NCI-H774 (cell line): ENCODE results near the gene AGBL3.
"Not testable (repeated sequence)": the region's sequence is repeated elsewhere in the genome, so short reads cannot be mapped to it uniquely, and the experiment has no call there.

Experiments used
- DNase-seq: peaks from one replicate; lab custom pipeline; 2025; lab: John Stamatoyannopoulos, UW

Gene AGBL3

DNA sequence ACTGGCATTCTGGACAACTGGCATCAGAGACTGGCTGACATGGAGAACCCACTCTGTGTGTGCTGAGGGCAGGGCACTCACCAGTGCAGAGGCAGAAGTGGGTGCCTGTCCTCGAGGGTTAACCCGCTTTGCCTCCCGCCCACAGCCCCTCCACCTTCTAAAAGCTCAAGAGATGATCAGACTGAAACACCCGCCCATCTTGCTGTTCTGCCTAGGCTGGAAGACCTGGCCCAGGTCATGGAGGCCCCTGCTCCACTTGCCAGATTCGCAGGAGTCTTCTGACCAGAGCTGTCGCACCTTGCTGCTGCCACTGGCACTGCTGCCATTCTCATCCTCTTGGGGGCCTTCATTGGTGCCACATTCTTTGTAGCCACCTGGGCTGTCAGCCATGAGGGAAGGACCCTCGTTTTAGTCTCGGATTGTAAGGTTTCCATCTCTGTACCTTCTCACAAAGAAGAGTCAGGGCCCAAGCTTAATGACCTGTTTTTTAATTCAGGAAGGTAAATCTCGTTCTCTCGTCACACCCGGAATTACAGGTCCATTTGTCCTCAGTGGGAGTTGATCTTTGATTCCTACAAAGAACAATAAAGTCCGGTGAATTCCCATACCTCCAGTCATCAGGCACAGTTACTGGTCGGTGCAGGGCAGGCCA lies 182.3 kb downstream of the AGBL3 start:
- no peak for DNase-seq

- DNase-seq, result no peak
Observed at GRCh38 chr7:135169141-135169963, 183.0 kb downstream of the AGBL3 start.

DNA sequence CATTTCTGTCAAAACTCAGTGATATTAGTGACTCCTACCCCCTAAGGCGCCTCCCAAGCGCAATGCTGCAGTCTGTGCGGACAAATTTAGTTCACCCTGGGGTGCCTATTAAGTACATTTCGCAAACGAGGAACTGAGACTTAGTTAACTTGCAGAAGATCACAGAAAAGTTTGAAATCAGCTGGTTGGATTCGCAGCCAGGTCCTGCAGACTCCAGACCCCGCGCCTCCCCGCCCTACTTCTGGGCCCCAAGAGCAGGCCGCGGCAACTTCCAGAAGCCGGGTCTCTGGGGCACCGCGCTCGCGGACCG lies 183.6 kb downstream of the AGBL3 start:
- DNase-seq, result no peak

- peak; percentile 94 for DNase-seq
Observed at GRCh38 chr7:135170274-135170997, 184.1 kb downstream of the AGBL3 start, which contains the start of gene CYREN. TSS of gene CYREN (minus strand) at chr7:135170707. CDS start at chr7:135168922, 1,785 bp downstream.

DNA sequence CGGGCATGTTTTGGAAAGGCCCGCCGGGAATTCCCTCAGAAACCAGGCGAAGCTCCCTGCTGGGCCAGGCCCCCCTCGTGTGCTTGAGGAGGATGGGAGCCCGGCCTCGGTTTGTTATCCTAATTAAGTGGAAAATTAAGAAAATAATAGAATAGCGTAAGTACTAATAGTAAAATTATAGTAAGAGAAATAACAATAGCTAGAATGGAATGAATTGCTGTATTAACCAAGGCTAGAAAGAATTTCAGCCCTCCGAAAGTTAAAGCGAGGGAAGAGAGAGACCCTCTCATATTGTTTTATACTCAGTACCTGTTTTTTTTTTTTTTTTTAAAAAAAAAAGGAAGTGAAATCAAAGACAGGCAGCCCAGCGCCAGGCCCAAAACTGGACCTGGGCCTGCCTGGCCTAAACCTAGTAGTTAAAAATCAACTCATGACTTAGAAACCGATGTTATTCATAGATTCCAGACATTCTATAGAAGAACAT lies 184.7 kb downstream of the AGBL3 start:
- not testable (repeated sequence) for DNase-seq

DNA sequence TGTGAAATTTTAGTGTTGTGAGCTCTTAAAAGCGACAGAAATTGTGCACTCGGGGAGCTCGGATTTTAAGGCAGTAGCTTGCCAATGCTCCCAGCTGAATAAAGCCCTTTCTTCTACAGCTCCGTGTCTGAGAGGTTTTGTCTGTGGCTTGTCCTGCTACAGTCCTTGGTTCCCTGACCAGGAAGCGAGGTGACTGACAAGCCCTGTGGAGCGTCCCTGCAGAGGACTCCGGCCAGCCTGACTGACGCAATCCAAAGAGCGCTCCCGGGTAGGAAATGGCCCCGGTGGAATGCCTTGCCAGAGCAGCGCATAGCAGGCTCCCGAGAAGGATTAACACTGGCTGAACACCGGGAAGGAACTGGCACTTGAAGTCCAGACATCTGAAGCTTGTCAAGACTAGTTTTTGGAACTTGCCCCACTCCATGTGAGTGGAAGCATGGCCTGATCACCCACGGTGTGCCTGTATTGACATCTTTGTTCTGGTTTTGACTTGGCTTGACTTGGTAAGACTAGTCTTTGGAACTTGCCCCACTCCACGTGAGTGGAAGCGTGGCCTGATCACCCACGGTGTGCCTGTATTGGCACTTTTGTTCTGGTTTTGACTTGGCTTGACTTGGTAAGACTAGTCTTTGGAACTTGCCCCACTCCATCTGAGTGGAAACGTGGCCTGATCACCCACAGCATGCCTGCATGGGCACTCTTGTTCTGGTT lies 185.4 kb downstream of the AGBL3 start:
- DNase-seq, result not testable (repeated sequence)

GRCh38 chr7:135173916-135174315 lies 187.6 kb downstream of the AGBL3 start:
- DNase-seq, result not testable (repeated sequence)

DNA sequence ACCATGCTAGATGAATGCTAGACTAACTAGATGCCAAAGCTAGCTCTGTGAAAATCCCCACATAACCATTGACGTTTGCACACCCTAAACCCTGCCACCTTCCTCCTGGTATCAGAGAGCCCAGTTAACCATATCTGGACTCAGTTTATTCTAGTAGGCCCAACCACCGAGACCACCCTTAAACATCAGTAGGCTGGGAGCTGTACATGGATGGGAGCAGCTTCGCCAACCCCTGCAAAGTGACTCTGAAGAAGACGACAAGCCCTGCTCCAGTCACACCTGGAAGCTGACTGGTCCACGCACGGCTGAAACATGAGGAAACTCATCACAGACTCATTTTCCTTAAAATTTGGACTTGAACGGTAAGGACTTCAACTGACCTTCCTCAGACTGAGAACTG lies 188.6 kb downstream of the AGBL3 start:
- DNase-seq, result no peak

DNA sequence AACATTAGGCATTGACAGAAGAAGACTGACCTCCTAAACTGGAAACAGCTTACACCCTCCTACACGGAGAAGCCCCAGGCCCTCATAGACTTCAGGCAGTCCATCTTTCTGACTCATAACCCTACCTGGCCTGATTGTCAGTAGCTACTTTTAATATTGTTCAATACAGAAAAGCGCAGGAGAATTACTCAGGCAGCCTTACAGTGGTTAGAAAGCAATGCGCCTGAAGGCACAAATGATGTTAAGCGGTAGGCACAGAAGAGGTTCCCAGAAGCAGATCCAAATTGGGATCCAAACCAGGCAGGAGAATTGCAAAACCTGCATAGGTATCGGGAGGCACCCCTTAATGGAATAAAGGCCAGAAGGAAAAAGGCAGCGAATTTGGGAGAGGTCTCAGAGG lies 189.6 kb downstream of the AGBL3 start:
- DNase-seq, result no peak

DNA sequence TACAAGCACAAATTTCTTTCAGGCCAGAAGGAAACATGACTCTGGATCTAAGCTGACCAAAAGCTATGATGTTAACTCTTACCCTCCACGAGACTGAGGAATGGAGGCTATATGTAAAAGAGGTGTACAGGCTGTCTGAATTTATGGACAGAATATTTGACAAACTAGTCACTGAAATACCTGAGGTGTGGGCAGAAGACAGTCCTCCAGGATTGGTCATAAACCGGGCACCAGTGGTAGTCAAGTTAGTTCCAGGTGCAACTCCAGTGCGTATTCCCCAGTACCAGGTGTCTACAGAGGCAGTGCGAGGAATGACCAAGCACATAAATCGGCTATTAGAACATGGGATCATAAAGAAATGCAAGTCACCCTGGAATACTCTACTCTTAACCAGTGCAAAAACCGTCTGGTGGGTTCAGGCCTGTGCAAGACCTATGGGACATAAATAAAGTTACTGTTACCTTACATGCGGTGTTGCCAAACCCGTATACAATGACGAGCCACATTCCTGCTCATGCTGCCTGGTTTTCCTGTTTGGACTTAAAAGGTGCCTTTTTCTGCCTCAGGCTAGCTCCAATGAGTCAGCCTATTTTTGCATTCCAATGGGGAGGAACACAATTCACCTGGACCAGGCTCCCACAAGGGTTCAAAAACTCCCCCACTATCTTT lies 190.9 kb downstream of the AGBL3 start:
- no peak for DNase-seq

- no peak for DNase-seq
Observed at GRCh38 chr7:135178364-135178763, 192.1 kb downstream of the AGBL3 start.

DNA sequence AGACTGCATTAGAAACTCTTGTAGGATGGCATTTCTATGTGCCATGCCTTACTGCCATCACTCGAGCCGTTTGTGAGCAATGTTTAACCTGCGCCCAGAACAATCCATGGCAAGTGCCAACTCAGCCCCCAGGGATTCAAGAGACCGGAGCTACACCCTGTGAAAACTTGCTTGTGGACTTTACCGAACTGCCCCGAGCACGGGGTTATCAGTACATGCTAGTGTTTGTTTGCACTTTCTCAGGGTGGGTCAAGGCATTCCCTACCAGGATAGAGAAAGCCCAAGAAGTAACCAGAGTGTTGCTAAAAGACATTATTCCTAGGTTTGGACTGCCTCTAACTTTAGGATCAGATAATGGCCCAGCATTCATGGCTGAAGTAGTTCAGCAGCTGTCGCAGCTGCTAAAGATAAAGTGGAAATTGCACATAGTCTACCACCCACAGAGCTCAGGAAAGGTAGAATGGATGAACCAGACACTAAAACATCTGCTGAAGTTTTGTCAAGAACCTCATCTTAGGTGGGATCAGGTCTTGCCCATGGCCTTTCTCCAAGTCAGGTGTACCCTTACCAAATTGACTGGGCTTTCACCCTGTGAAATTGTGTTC lies 193.1 kb downstream of the AGBL3 start:
- DNase-seq, result no peak

DNA sequence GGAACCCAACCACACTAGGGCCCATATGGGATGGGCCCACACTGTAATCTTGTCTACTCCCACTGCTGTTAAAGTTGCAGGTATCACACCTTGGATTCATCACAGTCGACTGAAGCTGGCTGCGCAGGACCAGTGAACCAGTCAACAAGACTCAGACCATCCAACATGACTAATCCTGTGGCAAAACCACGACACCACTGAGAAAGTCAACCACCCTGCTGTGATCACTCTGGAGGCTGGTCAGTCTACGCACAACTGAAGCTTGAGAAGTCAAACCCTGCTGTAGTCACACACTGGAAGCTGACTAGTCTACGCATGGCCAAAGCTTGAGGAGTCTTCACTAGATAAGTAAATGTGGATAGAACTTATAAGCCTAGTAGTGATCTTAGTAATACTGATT lies 193.8 kb downstream of the AGBL3 start:
- no peak for DNase-seq

DNA sequence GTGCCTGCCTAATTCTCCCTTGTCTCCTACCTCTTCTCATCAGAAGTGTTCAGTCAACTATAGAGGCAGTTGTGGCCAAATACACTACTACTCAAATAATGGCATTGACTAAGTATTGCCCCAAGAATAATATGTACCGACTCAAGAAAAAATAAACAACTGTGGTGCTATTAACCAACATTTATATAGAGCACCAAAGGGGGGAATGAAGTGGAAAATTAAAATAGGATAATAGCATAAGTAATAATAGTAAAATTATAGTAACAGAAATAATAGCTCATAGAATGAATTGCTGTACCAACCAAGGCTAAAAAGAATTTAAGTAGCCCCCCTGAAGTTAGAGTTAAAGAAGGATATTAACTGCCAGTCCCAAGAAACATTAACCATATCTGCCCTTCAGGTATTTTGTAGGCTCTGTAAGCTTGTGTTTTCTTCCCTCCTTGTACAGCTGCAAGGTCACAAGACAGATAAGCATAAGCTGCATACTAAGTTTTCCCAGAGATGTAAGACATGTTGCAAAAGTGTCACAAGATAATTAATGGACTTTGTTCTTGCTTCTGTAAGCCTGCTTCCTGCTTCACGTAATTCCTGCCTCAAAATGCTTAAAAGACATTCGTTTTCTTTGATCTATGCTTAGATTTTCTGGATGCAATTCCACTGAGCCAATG lies 195.1 kb downstream of the AGBL3 start:
- DNase-seq, result no peak

GRCh38 chr7:135181929-135182678 lies 195.8 kb downstream of the AGBL3 start:
- no peak for DNase-seq

DNA sequence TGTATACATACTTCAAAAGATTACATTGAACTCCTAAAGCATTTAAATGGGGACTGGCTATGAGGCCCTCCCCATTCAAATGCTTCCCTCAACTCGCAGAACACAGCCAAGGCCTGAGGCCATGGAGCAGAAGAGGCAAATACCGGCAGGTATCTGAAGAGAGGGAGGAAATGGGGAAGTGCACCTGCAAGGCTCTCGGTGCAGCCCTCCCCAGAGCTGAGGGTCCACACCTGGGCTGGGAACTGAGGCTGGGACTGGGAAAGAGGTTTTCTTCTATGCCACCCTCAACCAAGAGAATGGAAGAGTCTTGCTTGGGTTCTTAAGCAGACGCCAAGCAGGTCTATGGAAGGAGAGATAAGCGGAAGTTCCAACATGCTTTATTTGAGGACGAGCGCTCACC lies 197.2 kb downstream of the AGBL3 start:
- DNase-seq, result no peak

- no peak for DNase-seq
Observed at GRCh38 chr7:135184254-135184841, 198.0 kb downstream of the AGBL3 start.
